Measurements from ENCODE around the gene TMEM63B.

TMEM63B gene

GRCh38 chr6:44145839-44146238 lies 18.5 kb downstream of the TMEM63B start:
- DNase-seq: no peak

DNA sequence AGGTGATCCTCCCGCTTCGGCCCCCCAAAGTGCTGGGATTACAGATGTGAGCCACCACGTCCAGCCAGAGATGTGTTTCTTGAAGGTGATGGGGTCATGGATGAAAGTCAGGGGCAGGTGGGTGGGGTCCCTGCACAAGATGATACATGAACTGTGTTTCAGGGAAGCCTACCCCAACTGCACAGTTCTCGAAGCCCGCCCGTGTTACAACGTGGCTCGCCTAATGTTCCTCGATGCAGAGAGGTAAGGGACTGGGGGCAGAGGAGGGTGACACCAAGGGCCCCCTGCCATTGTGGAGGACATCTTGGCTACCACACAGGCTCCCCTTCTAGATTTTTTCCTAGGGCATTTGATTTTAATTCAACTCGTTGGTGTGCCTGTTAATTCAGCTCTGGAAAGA lies 19.3 kb downstream of the TMEM63B start:
- no peak for DNase-seq

- no peak for DNase-seq
These were observed 19.9 kb downstream of the TMEM63B start for GRCh38 chr6:44147256-44147655.

DNA sequence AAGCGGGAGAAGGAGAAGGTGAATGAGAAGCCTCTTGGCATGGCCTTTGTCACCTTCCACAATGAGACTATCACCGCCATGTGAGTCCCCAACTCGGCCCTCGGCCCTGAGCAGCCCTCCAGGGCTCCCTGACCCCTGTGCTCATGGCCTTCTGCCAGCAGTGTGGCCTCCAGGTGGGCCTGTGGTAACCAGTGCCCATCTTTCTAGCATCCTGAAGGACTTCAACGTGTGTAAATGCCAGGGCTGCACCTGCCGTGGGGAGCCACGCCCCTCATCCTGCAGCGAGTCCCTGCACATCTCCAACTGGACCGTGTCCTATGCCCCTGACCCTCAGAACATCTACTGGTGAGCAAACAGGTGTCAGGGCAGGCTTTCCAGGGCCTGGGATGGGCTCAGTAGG lies 21.0 kb downstream of the TMEM63B start:
- DNase-seq: no peak

DNA sequence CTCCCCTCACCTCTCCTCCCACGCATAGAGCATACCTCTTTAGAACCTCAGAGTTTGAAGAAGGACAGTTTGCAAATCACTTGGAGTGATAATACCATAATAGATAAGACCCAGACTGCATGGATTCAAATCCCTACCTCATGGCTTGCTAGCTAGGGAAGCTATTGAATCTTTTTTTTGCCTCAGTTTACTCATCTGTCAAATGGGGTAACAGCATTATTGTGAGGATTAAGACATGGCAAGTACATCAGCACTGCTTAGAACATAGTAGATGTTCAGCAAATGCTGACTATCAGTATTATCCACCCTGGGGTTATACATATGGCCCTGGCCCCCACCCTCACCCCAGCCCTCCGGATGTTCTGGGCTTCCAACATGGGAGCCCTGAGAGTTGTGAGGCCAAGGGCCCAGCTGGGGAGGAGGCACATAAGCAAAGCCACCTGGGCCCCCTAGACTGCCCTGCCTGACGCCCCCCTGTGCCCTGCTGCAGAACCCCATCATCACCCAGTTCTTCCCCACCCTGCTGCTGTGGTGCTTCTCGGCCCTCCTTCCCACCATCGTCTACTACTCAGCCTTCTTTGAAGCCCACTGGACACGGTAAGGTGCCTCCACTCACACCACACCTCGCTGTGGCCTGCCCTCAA lies 22.1 kb downstream of the TMEM63B start:
- no peak for DNase-seq

GRCh38 chr6:44150317-44150917 lies 23.1 kb downstream of the TMEM63B start:
- DNase-seq: no peak

DNA sequence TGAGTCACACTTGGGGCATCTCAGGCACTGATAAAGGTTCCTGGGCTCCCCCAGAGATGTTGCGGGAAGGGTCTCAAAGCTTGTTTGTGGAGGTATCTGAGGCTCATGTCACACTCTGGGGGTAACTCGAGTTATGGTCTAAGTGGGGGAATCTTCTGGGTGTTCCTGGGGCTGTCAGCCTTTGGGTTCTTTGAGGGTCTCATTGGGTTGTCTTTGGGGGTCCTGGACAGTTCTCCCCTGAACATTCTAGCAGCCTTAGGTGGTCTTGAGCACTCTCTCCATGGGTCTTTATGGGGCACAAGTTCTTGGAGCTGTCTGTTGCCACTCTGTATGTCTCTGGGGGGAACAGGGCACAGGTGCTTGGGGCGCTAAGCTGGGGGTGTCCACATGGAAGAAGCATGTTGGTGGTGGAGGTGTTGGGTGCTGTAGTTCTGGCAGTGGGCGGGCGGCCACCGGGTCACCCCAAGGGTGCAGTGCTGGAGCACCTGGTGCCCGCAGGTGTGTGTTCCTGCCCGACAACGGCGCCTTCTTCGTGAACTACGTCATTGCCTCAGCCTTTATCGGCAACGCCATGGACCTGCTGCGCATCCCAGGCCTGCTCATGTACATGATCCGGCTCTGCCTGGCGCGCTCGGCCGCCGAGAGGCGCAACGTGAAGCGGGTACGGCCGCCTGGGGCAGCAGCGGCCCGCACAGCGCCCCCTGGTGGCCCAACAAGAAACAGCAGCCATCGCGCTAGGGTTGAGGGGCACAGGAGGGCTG lies 24.2 kb downstream of the TMEM63B start:
- peak; percentile 22 for DNase-seq

GRCh38 chr6:44152109-44152461 lies 24.7 kb downstream of the TMEM63B start:
- no peak for DNase-seq

- no peak for DNase-seq
These were observed 25.2 kb downstream of the TMEM63B start for GRCh38 chr6:44152533-44152932.

- DNase-seq: no peak
These were observed 26.7 kb downstream of the TMEM63B start for GRCh38 chr6:44154067-44154466.

- no peak for DNase-seq
These were observed 29.3 kb downstream of the TMEM63B start for GRCh38 chr6:44156494-44157151.

DNA sequence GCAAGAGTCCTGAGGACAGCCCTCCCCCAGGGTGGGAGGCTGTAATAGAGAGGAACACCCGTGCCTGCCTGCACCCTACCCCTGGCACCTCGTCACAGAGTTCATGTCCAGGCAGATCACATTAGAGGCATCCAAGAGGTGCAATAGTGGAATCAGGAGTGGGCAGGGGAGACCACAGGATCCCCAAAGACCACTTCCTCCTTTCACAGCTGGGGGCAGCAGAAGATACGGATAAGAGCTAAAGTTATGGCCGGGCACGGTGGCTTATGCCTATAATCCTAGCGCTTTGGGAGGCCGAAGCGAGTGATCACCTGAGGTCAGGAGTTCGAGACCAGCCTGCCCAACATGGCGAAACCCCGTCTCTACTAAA lies 29.8 kb downstream of the TMEM63B start:
- DNase-seq: no peak

DNA sequence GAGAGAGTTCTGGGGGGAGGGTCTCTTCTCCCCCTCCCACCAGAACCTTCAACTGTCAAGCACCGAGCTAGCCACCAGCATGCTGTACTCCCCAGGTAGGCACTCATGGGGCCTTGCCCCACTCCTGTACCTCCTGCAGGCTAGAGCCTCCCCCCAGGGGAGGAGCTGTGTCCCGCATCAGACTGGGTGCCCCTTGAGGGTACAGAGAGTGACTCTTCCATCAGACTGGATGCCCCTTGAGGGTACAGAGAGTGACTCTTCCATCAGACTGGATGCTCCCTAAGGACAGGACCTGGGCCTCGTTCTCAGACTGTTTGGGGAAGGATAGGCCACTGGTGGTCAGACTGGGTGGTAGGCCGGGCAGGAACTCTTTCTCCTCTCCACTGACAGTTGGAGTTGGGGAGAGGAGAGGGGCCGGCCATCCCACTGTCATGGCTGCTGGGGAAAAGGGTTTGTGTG lies 31.4 kb downstream of the TMEM63B start, which contains the start of gene CAPN11:
TSS of gene CAPN11 (plus strand) at position 51 of the 459 bp plus-strand sequence. CDS start at position 80, 29 bp downstream.
- DNase-seq: no peak

- no peak for DNase-seq
These were observed 34.6 kb downstream of the TMEM63B start for GRCh38 chr6:44161997-44162338.

- no peak for DNase-seq
These were observed 35.7 kb downstream of the TMEM63B start for GRCh38 chr6:44162876-44163625.

GRCh38 chr6:44166116-44166515 lies 38.8 kb downstream of the TMEM63B start:
- DNase-seq: no peak

DNA sequence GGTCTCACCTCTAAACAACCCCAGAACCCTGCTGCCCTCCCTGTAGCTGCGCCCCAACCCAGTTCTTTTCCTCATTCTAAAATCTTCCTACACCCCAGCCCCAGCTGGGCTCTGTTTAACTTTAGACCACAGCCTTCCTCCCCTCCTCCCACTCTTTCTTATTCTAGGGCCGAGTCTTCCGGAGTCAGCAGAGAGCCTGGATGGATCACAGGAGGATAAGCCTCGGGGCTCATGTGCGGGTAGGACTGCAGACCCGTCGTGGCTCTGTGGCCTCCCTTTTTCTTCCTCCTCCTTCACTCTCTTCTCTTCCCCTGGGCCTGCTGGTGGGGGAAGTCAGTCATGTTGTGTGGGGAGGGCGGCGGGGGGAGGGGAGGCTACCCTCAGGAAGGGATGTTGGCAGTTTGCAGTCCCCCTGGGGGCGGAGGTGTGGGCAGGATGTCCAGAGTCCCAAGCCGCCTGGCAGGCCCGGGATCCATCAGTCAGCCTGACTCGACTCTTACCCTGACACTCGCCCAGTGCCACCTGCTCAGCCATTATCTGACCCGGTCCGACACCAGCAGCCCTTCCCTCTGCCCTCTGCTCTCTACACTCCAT lies 39.3 kb downstream of the TMEM63B start:
- no peak for DNase-seq

DNA sequence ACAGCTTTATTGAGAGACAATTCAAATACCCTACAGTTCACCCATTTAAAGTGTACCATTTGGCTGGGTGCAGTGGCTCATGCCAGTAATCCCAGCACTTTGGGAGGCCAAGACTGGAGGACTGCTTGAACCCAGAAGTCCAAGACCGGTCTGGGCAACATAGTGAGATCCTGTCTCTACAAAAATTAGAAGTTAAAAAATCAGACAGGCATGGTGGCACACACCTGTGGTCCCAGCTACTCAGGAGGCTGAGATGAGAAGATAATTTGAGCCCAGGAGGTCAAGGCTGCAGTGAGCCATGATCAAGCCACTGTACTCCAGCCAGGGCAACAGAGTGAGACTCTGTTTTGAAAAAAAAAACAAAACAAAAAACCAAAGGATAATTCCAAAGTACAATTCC lies 40.2 kb downstream of the TMEM63B start:
- DNase-seq: no peak

- no peak for DNase-seq
These were observed 41.8 kb downstream of the TMEM63B start for GRCh38 chr6:44169154-44169553.

DNA sequence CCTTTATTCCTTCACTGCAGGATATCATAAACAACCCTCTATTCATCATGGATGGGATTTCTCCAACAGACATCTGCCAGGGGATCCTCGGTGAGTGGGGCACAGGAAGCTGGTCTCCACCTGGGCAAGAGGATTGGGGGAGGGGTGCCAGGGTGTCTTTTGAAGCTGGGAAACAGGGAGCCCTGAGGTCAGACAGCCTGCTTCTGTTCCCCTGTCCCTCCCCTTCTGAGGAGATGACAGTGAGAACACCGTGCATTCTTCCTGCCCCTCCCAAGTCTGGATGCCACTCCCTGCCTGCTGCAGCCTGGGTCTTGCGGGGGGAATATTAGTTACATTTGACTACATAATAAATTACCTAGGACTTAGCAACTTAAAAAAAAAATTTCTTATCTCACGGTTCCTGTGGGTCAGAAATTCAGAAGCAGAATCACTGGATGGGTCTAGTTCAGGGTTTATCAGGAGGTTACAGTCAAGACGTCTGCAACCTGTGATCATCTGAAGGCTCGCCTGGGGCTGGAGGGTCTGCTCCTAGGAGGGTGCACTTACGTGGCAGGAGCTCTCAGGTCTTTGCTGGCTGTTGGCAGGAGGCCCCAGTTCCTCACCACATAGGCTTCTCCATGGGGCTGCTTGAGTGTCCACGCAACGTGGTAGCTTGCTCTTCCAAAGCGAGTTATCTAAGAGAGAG lies 42.7 kb downstream of the TMEM63B start:
- no peak for DNase-seq

DNA sequence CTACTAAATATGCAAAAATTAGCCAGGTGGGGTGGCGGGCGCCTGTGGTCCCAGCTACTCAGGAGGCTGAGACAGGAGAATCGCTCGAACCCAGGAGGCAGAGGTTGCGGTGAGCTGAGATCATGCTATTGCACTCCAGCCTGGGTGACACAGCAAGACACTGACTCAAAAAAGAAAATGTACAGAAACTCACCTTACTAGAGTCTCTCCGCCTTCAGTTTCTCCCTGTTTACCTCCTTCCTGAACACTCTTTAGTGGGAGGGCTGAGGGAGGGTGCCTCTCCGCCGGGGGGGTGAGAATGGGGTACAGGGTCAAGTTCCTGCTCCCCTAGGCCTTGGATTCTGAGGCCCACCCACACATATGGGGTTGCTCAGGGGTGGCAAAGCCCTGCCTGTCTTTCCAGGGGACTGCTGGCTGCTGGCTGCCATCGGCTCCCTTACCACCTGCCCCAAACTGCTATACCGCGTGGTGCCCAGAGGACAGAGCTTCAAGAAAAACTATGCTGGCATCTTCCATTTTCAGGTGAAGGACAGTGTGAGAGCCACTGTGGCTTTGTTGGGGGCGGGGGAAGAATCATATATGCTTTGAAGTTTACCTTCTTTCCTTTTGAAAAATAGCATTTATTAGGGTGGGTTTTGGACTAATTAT lies 44.7 kb downstream of the TMEM63B start:
- DNase-seq: no peak
